GM18861 (cell line): ENCODE results near the gene NKX2-4.

Source experiments
- ATAC-seq: cut with Tn5 transposase; IDR thresholded peaks from one replicate; pipeline ENCODE4 v1.9.1; 2021; ENCODE audit not compliant: unreplicated experiment

Gene NKX2-4

DNA sequence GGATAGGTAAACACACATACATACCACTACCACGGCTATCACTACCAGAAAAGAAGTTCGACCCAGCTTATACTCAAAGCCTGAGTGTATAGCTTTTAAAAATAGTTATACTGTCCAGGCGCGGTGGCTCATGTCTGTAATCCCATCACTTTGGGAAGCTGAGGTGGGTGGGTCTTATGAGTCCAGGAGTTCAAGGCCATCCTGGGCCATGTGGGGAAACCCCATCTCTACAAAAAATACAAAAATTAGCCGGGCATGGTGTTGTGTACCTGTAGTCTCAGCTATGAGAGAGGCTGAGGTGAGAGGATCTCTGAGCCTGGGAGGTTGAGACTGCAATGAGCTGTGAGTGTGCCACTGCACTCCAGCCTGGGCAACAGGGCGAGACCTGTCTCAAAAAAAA, 32.9 kb downstream of the NKX2-4 start:
- ATAC-seq, result no peak

DNA sequence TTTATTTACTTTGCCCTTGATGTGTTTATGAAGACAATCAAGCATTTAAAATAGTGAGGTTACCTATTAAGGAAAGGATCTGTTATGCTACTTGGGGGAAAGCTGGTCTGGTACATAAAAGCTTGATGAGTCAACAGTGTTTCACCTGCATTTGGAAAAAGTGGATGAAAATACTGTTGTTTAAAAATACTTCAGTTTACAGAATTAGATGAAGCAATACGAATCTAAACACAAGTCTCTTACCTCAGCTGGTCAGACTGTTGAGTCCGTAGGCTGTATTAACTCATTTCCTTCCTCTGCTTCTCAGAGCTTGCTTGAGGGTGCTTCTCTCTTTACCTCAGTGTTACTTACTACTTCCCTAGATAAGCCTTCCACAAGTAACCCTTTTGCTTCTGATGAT, 36.1 kb downstream of the NKX2-4 start:
- ATAC-seq, result no peak

DNA sequence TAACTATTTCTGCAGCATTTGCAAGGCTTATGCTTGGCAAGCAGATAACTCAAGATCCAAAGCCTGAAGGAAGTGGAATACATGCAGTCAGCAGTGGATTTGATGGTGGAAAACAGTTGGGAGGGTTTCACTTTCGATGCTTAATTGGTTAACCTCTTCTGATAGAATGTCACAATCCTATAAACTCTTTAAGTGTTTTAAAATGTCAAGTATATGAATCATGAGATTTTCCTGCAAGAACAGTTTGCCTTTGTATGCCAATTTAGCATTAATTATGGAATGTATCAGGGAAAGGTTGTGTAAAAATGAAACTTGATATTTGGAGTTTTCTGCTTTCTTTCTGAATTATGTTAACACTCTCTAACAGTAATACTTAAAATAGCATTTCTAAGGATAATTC, 36.6 kb downstream of the NKX2-4 start:
- ATAC-seq, result no peak

DNA sequence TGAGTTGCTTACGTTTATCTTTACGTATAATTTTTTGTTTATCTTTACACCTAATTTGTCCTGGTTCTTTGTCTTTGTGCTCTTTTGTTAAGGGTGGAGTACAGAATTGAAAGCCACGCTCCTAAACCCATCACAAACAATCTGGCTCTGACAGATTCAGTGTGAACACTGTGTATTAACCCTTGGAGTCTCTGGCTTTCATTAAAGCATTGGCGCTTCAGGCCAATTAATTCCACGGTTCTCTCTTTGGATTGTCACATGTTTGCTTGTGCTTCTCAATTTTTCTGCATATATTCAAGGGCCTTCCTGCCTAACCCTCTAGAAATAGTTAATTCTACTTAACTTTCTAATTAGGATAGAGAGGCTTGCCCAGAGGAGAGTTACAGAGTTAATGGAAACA, 38.6 kb downstream of the NKX2-4 start:
- no peak for ATAC-seq

DNA sequence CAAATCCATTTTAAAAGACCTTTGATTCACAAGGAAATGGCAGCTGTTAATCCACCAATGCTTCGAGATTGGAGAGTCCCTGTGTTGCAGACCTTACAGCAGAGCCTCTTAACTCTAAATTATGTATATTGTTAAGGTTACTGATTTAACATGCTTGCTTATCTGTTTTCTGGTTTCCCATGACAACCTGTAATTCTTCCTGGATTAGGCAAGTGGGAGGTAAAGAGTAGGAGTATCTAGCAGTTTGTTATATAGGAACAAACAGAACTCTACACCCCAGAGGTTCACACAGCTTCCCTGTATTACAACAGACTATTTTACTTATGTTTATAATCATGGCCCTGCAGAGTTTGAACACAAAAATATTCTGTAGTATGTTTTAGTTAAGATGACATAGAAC, 39.5 kb downstream of the NKX2-4 start:
- no peak for ATAC-seq

DNA sequence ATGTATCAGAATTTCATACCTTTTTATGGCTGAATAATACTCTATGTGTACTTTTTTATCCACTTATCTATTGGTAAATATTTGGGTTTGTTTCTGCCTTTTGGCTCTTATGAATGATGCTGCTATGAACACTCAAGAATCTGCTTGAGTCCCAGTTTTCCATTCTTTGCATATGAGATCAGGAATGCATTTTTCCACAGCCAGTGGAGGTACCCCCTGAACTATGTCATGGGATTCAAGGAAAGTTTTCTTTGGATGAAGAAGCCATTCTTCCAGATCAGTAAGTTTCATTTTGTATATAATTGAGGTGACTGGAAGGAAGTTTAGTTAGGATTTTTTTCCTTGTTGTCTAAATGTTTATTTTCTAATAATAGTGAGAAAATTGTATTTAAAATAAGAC, 40.9 kb downstream of the NKX2-4 start:
- ATAC-seq, result no peak

DNA sequence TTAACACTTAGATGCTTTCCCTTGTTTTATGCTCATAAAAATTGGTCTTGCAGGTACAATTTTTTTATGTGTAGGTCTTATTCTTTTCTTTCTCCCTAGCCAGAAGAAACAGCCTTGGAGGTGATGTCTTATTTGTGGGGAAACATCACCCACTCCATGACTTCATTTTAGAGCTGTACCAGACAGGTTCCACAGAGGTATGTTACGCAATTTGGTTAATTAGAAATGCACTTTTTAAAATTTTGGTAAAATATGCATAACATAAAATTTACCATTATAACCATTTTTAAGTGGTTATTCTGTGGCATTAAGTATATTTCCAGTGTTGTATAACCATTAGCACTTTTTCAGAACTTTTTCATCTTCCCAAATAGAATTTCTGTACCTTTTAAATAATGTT, 41.3 kb downstream of the NKX2-4 start:
- no peak for ATAC-seq

DNA sequence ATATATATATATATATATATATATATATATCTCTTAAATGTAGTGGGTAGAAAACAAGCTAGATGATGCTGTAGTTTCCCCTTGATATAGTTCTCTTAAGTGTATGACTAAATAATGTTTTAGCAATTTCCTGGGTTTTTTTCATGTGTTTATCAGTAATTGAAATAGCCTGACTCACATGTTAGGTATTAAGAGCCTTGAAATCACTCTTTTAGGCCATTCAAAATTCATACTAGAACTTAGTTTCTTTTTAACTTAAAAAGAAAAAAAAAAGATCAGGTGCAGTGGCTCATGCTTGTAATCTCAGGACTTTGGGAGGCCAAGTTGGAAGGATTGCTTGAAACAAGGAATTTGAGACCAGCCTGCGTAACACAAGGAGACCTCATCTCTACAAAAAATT, 44.1 kb downstream of the NKX2-4 start:
- no peak for ATAC-seq

DNA sequence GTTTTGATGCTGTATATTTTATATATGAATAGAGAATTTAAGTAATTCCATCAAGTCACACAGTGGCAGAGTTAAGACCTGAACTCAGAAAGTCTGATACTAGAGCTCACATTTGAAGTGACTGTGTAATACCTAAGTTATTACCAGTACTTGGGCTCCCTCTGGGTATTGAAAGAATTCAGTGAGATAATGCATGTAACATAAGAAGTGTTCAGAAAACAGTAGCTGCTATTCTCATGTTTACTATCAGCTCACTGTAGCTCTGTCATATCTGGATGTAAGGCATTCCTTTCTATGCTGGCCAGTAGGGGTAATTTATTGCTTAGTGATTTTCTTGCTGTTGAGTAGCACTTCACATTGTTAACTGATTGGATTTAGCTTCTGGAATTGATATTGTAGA, 44.6 kb downstream of the NKX2-4 start:
- ATAC-seq, result no peak
